HL-60/S4 (cell line): ENCODE data around the gene YY1AP1.
"Not testable (repeated sequence)": the region's sequence is repeated elsewhere in the genome, so short reads cannot be mapped to it uniquely, and the experiment has no call there.

Source experiments
- in situ Hi-C: fragments of 300-500 bp; cut with MboI; formaldehyde crosslinking; loops from 2 replicates; pipeline ENCODE4 v1.14.3; 2022; ENCODE audit warnings: low sequenced_read_pairs

YY1AP1 gene

GRCh38 chr1:155648207-155649147 lies 40.1 kb downstream of the YY1AP1 start:
- in situ Hi-C loops: no loop called here

GRCh38 chr1:155646307-155646706 lies 42.3 kb downstream of the YY1AP1 start:
- in situ Hi-C loops: no loop called here

DNA sequence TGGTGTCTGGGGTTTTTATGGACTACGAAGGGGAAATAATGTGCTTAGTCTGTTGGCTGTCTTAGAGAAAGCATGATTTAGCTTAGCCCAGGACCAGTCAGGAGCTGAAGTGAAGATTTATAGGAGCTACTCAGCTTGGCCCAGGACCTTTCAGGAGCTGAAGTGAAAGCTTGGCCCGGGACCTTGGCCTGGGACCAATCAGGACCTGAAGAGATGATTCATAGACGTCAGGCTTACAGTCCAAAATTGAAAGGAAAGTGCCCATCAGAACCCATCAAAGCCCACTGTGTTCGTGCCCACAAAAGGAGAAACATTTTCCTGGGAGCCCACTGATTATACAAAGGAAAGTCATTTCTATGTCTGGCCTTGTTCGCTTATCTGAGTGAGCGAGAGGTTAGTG lies 42.9 kb downstream of the YY1AP1 start:
- in situ Hi-C loops: no loop called here

GRCh38 chr1:155645034-155645598 lies 43.5 kb downstream of the YY1AP1 start:
- in situ Hi-C loops: no loop called here

DNA sequence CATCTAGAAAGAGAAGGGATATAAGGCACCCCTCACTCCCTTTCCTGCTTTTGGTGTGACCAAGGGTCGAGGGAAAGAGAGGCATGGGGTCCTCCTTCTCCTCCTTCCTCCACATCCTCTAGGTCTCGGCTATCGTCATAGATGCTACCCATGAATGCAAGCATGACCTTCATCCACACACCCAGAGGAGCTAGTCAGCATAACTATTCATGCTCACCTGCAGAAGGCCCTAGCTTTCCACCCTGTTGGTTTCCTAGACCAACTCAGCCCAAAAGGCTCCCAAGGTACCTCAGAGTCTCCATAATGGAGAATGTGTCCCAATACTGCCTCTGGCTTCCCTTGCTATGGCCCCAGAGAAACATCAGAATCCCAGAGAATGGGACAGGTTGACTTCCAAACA lies 45.3 kb downstream of the YY1AP1 start:
- in situ Hi-C loops: no loop called here

GRCh38 chr1:155642559-155643180 lies 45.9 kb downstream of the YY1AP1 start:
- in situ Hi-C loops: not testable (repeated sequence)

DNA sequence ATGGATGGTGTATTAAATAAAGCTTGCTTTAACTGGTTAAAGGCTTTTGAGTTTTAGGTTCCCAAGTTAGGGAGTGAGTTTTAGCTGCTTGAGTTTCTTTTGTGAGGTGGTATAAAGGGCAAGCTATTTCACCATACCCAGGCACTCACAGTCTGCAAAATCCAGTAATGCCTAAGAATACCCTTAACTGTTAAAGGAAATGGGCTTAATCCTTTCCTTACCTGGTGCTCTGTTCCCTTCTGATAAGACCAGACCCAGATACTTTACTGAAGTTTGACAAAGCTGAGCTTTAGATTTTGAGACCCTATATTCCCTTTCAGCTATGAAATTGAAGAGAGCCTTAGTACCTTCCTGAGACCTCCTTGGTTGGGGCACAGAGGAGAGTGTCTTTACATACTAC lies 48.2 kb downstream of the YY1AP1 start:
- in situ Hi-C loops: no loop called here

- in situ Hi-C loops: no loop called here
These were observed 52.0 kb downstream of the YY1AP1 start for GRCh38 chr1:155636397-155637153.

GRCh38 chr1:155626428-155626827 lies 62.1 kb downstream of the YY1AP1 start:
- in situ Hi-C loops: not testable (repeated sequence)

GRCh38 chr1:155623357-155623756 lies 65.2 kb downstream of the YY1AP1 start:
- in situ Hi-C loops: no loop called here

DNA sequence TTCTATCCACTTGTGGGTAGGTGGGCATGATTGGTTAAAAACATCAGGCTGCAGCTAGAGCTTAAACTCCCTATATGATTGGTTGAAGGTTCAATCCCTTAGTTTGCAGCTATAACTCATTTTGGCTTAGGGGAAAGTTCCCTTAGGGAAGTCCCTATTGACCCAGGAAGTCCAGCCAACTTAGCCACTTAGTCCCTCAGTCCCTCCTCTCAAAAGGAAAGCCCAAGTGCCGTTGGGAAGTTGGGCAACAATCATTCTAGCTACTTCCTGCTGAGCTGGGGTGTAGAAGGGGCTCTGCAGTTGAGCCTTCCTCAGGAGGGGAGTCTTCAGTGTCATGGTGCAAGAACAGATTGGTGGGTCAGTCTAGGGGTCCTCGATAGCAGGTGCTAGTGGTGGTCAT lies 66.4 kb downstream of the YY1AP1 start:
- in situ Hi-C loops: no loop called here

DNA sequence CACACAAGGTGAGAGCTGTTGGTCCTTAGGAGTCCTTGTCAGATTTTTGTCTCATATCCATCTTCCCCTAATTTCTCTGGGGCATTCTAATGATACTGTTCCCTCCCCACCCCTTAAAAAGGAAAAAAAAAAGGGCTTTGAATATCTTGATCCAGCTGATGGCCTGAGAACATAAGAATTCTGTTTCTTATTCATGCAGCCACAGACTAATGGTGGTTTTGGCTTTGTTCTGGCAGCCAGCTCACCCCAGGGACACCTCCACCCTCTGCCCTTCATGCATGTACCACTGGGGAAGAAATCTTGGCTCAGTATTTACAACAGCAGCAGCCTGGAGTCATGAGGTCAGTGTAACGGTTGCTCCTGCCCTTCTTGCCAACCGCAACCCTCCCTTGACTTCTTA lies 75.3 kb downstream of the YY1AP1 start:
- in situ Hi-C loops: not testable (repeated sequence)

GRCh38 chr1:155610257-155610647 lies 78.3 kb downstream of the YY1AP1 start:
- in situ Hi-C loops: not testable (repeated sequence)

- in situ Hi-C loops: no loop called here
These were observed 78.9 kb downstream of the YY1AP1 start, which contains the start of gene MSTO1 for GRCh38 chr1:155609515-155610256. Gene MSTO1 (plus strand): TSS chr1:155610218. CDS start chr1:155610249, 31 bp downstream.
